Activated CD4-positive, alpha-beta memory T cell treated with anti-CD3 and anti-CD28 coated beads, Interleukin-2, amount 10 ng/mL, durations not matched to agents 7 days and 5 days (primary cell): ENCODE results near the gene SCAMP4. TPM values are rescaled to one million over a fixed set of nuclear protein-coding genes. Genes with fewer than 3 reads are reported as not detected.
"Not testable (repeated sequence)": the region's sequence is repeated elsewhere in the genome, so short reads cannot be mapped to it uniquely, and the experiment has no call there.

Experiments used
- CTCF ChIA-PET: fragments of 350-600 bp; sonication (Branson Sonifier 250); formaldehyde crosslinking; loops from one replicate; lab custom pipeline; 2021; ENCODE audit warnings: antibody characterized with exemption, inconsistent platforms; lab: Charles Lee
- POLR2A ChIA-PET: fragments of 350-600 bp; sonication (Branson Sonifier 250); formaldehyde crosslinking; loops from one replicate; lab custom pipeline; 2021; ENCODE audit warnings: antibody characterized with exemption; lab: Charles Lee
- DNase-seq: peaks from one replicate; pipeline ENCODE4 v3.0.0-alpha.2; 2020
- H3K27ac Mint-ChIP-seq: one replicate; pipeline ENCODE4 v1.8.0; 2021; ENCODE audit warnings: mild to moderate bottlenecking, mixed read lengths
- H3K27me3 Mint-ChIP-seq: one replicate; pipeline ENCODE4 v1.8.0; 2021; ENCODE audit warnings: mixed read lengths
- H3K36me3 Mint-ChIP-seq: one replicate; pipeline ENCODE4 v1.8.0; 2021; ENCODE audit warnings: low read depth, mixed read lengths
- H3K4me1 Mint-ChIP-seq: one replicate; pipeline ENCODE4 v1.8.0; 2021; ENCODE audit warnings: mixed read lengths
- H3K4me3 Mint-ChIP-seq: one replicate; pipeline ENCODE4 v1.8.0; 2021; ENCODE audit warnings: mild to moderate bottlenecking, mixed read lengths
- H3K9me3 Mint-ChIP-seq: one replicate; pipeline ENCODE4 v1.8.0; 2021; ENCODE audit warnings: mixed read lengths
- total RNA-seq, 2 experiments: library from RNA; stranded (reverse); gene quantifications; one replicate each; pipeline ENCODE4 v1.2.3, GENCODE V29; 2021

Gene SCAMP4
- total RNA-seq, 2 experiments from 2014 or later: 36.5 to 39.7 TPM

- peaks cover 37% of the 10 kb centered on the region for H3K36me3 Mint-ChIP-seq
- peak overlapping the region; percentile 97 for H3K27ac Mint-ChIP-seq
- CTCF ChIA-PET: interaction anchor here (1.0 kb wide), 1 partner anchor 185 kb away, joined by 3 read pairs; no protein-coding TSS in a partner anchor
- peak overlapping the region; percentile 98 for H3K4me3 Mint-ChIP-seq
- H3K9me3 Mint-ChIP-seq, DNase-seq, H3K27me3 Mint-ChIP-seq: not testable (repeated sequence)
- POLR2A ChIA-PET: interaction anchor here (1.1 to 5.6 kb wide), 5 partner anchors 12 to 42 kb away, joined by 3 to 111 read pairs (median 10); no protein-coding TSS in a partner anchor
- H3K4me1 Mint-ChIP-seq: peaks cover 36% of the 10 kb centered on the region
These were observed 23.7 kb upstream of the SCAMP4 start for GRCh38 chr19:1881393-1882088.

- Mint-ChIP-seq H3K27me3 (no peaks in the 10 kb centered on the region), H3K9me3 (no peaks in the 10 kb centered on the region), H3K36me3 (peaks cover 37% of the 10 kb centered on the region), H3K4me3 (peak overlapping the region; percentile 98), H3K4me1 (peaks cover 38% of the 10 kb centered on the region), H3K27ac (peak overlapping the region; percentile 97)
- ChIA-PET CTCF (interaction anchor here (1.0 to 1.5 kb wide), 3 partner anchors 15 to 185 kb away, joined by 3 to 4 read pairs (median 3); no protein-coding TSS in a partner anchor), POLR2A (interaction anchor here (1.0 to 6.6 kb wide), 7 partner anchors 7 to 41 kb away, joined by 3 to 111 read pairs (median 10); no protein-coding TSS in a partner anchor)
- peak; percentile 85 for DNase-seq
These were observed 23.0 kb upstream of the SCAMP4 start for GRCh38 chr19:1882089-1882785.

DNA sequence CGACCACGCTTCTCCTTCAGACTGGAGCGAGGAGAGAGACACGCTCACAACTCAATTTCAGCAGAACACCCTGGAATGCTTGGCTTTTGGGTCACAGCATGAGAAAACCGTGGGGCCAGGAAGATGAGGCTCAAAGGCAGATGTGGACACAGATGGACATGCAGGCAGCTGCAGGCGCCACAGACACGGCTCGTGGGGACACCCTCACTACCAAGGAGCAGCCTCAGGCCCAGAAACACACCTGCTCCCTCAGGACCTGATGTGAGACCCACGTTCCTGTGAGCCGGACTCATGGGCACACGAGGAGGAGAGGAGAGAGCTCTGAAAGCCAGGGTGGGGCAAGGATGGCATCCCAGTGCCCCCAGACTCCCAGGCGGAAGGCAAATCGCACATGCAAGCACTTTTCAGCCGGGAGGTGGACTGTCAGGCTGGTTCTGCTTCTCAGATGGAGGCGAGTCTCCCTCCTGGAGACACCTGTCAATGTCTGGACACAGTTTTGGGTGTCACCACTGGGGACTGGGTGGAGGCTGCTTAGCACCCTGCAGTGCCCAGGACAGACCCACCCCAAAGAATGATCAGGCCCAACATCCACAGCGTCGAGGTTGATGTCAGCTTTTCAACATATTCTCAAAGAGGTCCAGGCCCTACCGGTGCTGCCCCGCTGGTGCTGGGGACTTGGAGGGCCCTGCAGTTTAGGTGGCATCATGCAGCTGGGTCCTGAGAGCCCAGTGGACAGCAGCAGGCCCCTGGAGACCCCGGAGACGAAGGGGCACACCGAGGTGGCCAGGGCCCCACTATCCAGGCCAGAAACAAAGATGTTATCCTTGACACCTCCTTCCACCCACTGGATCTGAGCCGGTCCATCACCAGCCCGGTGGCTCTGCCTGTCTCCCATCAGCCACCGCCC lies 22.2 kb upstream of the SCAMP4 start:
- Mint-ChIP-seq H3K27me3 (no peaks in the 10 kb centered on the region), H3K4me1 (peaks cover 41% of the 10 kb centered on the region), H3K36me3 (peaks cover 37% of the 10 kb centered on the region), H3K9me3 (no peaks in the 10 kb centered on the region), H3K4me3 (peak overlapping the region; percentile 98), H3K27ac (peak overlapping the region; percentile 97)
- ChIA-PET POLR2A (interaction anchor here (1.0 to 6.6 kb wide), 13 partner anchors 8 to 40 kb away, joined by 3 to 111 read pairs (median 6); partner anchors contain the start of genes ADAT3 and SCAMP4), CTCF (interaction anchor here (1.0 to 2.2 kb wide), 4 partner anchors 14 to 184 kb away, joined by 3 to 9 read pairs (median 4); no protein-coding TSS in a partner anchor)
- no peak for DNase-seq

- ChIA-PET CTCF (interaction anchor here (2.2 kb wide), 1 partner anchor 19 kb away, joined by 9 read pairs; no protein-coding TSS in a partner anchor), POLR2A (interaction anchor here (0.6 to 6.6 kb wide), 11 partner anchors 8 to 40 kb away, joined by 3 to 111 read pairs (median 6); partner anchors contain the start of genes ADAT3 and SCAMP4)
- H3K27ac Mint-ChIP-seq: peak overlapping the region; percentile 97
- peaks cover 32% of the 10 kb centered on the region for H3K36me3 Mint-ChIP-seq
- no peaks in the 10 kb centered on the region for H3K9me3 Mint-ChIP-seq
- no peak for DNase-seq
- H3K27me3 Mint-ChIP-seq: no peaks in the 10 kb centered on the region
- peaks cover 41% of the 10 kb centered on the region for H3K4me1 Mint-ChIP-seq
- peak overlapping the region; percentile 98 for H3K4me3 Mint-ChIP-seq
These were observed 21.4 kb upstream of the SCAMP4 start for GRCh38 chr19:1883784-1884183.

GRCh38 chr19:1884291-1884718 lies 20.9 kb upstream of the SCAMP4 start:
- H3K27ac Mint-ChIP-seq: peak overlapping the region; percentile 97
- DNase-seq: peak; percentile 51

GRCh38 chr19:1884719-1885334 lies 20.4 kb upstream of the SCAMP4 start:
- H3K4me1 Mint-ChIP-seq: peaks cover 41% of the 10 kb centered on the region
- H3K4me3 Mint-ChIP-seq: peak overlapping the region; percentile 98
- ChIA-PET CTCF (interaction anchor here (0.6 to 2.2 kb wide), 6 partner anchors 10 to 618 kb away, joined by 3 to 9 read pairs (median 4); no protein-coding TSS in a partner anchor), POLR2A (interaction anchor here (0.6 to 6.6 kb wide), 10 partner anchors 8 to 39 kb away, joined by 3 to 111 read pairs (median 7); partner anchors contain the start of genes ADAT3 and SCAMP4)
- H3K9me3 Mint-ChIP-seq: no peaks in the 10 kb centered on the region
- peaks cover 32% of the 10 kb centered on the region for H3K36me3 Mint-ChIP-seq
- DNase-seq: no peak
- no peaks in the 10 kb centered on the region for H3K27me3 Mint-ChIP-seq
- H3K27ac Mint-ChIP-seq: peak overlapping the region; percentile 97

More at GRCh38 chr19:1884291-1884718, 20.9 kb upstream of the SCAMP4 start:
- POLR2A ChIA-PET: interaction anchor here (0.6 to 6.6 kb wide), 12 partner anchors 9 to 39 kb away, joined by 3 to 111 read pairs (median 6); partner anchors contain the start of genes ADAT3 and SCAMP4
- Mint-ChIP-seq H3K4me1 (peaks cover 41% of the 10 kb centered on the region), H3K36me3 (peaks cover 32% of the 10 kb centered on the region), H3K9me3 (no peaks in the 10 kb centered on the region), H3K4me3 (peak overlapping the region; percentile 98), H3K27me3 (no peaks in the 10 kb centered on the region)
- CTCF ChIA-PET: interaction anchor here (2.0 to 2.2 kb wide), 2 partner anchors 13 to 20 kb away, joined by 7 to 9 read pairs; no protein-coding TSS in a partner anchor

- H3K27me3 Mint-ChIP-seq, H3K9me3 Mint-ChIP-seq: not testable (repeated sequence)
- POLR2A ChIA-PET: interaction anchor here (1.3 to 6.6 kb wide), 7 partner anchors 11 to 38 kb away, joined by 5 to 111 read pairs (median 11); partner anchors contain the start of genes ADAT3 and SCAMP4
- peak within 1 kb of the TSS; percentile 98 for H3K4me3 Mint-ChIP-seq
- H3K27ac Mint-ChIP-seq: peak within 1 kb of the TSS; percentile 97
- CTCF ChIA-PET: interaction anchor here (0.6 to 2.0 kb wide), 7 partner anchors 9 to 619 kb away, joined by 3 to 7 read pairs (median 3); no protein-coding TSS in a partner anchor
- peaks cover 40% of the 10 kb centered on the region for H3K4me1 Mint-ChIP-seq
- DNase-seq: peak; percentile 97
- H3K36me3 Mint-ChIP-seq: peaks cover 32% of the 10 kb centered on the region
These were observed 19.6 kb upstream of the SCAMP4 start, which contains the start of gene ABHD17A for GRCh38 chr19:1885398-1886119. Gene ABHD17A (minus strand): TSS chr19:1885496. CDS start chr19:1881566, 3,930 bp downstream.

GRCh38 chr19:1886360-1886759 lies 18.8 kb upstream of the SCAMP4 start:
- not testable (repeated sequence) for DNase-seq, H3K9me3 Mint-ChIP-seq, H3K27me3 Mint-ChIP-seq, H3K4me3 Mint-ChIP-seq, H3K27ac Mint-ChIP-seq
- CTCF ChIA-PET: interaction anchor here (0.8 to 2.0 kb wide), 4 partner anchors 8 to 22 kb away, joined by 3 to 7 read pairs (median 4); no protein-coding TSS in a partner anchor
- Mint-ChIP-seq H3K36me3 (peaks cover 29% of the 10 kb centered on the region), H3K4me1 (peaks cover 37% of the 10 kb centered on the region)
- POLR2A ChIA-PET: interaction anchor here (5.6 to 6.6 kb wide), 2 partner anchors 10 to 11 kb away, joined by 47 to 111 read pairs; no protein-coding TSS in a partner anchor

- Mint-ChIP-seq H3K9me3 (no peaks in the 10 kb centered on the region), H3K4me1 (peaks cover 29% of the 10 kb centered on the region), H3K27me3 (no peaks in the 10 kb centered on the region), H3K4me3 (no peak overlapping the region), H3K27ac (no peak overlapping the region), H3K36me3 (peaks cover 15% of the 10 kb centered on the region)
- POLR2A ChIA-PET: interaction anchor here (1.8 to 6.6 kb wide), 2 partner anchors 9 to 13 kb away, joined by 7 to 47 read pairs; no protein-coding TSS in a partner anchor
- CTCF ChIA-PET: no interaction called here
- DNase-seq: no peak
These were observed 16.8 kb upstream of the SCAMP4 start for GRCh38 chr19:1888385-1888784.

- ChIA-PET CTCF (no interaction called here), POLR2A (no interaction called here)
- DNase-seq: no peak
- Mint-ChIP-seq H3K27ac (peak overlapping the region; percentile 27), H3K27me3 (no peaks in the 10 kb centered on the region), H3K36me3 (no peaks in the 10 kb centered on the region), H3K4me1 (peaks cover 31% of the 10 kb centered on the region), H3K9me3 (no peaks in the 10 kb centered on the region), H3K4me3 (no peak overlapping the region)
These were observed 15.3 kb upstream of the SCAMP4 start for GRCh38 chr19:1889907-1890306.
